ENCODE results near the gene IGF1.

IGF1 gene

GRCh38 chr12:102419094-102419764 lies 61.1 kb downstream of the IGF1 start:
- Histone ChIP-seq H3K36me3 (replicated peaks; ENCODE audit: low read depth, low read length) (no peaks in the 10 kb centered on the region), H3K9ac (ENCODE audit: low read length) (no peak overlapping the region), H3K4me3 (ENCODE audit: low read length) (no peak overlapping the region), H3K27me3 (ENCODE audit: low read depth, low read length) (no peaks in the 10 kb centered on the region), H3K4me2 (ENCODE audit: low read length) (no peak overlapping the region), H3K9me3 (ENCODE audit: insufficient read depth, low read length) (no peaks in the 10 kb centered on the region), H3K27ac (ENCODE audit: low read length) (no peak overlapping the region), H4K20me1 (ENCODE audit: insufficient read depth, low read length) (no peaks in the 10 kb centered on the region), H3K4me1 (ENCODE audit: low read length) (no peaks in the 10 kb centered on the region), H3K79me2 (ENCODE audit: low read length) (no peaks in the 10 kb centered on the region), H2AFZ (ENCODE audit: low read depth, low read length) (no peak overlapping the region)
- no peak for TF ChIP-seq EZH2phosphoT487 (IDR thresholded peaks at IDR 0.05; ENCODE audit: low read depth)
- TF ChIP-seq, protein P1, sequence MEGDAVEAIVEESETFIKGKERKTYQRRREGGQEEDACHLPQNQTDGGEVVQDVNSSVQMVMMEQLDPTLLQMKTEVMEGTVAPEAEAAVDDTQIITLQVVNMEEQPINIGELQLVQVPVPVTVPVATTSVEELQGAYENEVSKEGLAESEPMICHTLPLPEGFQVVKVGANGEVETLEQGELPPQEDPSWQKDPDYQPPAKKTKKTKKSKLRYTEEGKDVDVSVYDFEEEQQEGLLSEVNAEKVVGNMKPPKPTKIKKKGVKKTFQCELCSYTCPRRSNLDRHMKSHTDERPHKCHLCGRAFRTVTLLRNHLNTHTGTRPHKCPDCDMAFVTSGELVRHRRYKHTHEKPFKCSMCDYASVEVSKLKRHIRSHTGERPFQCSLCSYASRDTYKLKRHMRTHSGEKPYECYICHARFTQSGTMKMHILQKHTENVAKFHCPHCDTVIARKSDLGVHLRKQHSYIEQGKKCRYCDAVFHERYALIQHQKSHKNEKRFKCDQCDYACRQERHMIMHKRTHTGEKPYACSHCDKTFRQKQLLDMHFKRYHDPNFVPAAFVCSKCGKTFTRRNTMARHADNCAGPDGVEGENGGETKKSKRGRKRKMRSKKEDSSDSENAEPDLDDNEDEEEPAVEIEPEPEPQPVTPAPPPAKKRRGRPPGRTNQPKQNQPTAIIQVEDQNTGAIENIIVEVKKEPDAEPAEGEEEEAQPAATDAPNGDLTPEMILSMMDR (IDR thresholded peaks at IDR 0.05; ENCODE audit: low read depth, low read length), result no peak

GRCh38 chr12:102417055-102417454 lies 63.3 kb downstream of the IGF1 start:
- Histone ChIP-seq H3K4me1 (ENCODE audit: low read length) (no peaks in the 10 kb centered on the region), H3K27ac (ENCODE audit: low read length) (no peak overlapping the region), H3K9me3 (ENCODE audit: insufficient read depth, low read length) (no peaks in the 10 kb centered on the region), H2AFZ (ENCODE audit: low read depth, low read length) (no peak overlapping the region), H3K36me3 (replicated peaks; ENCODE audit: low read depth, low read length) (no peaks in the 10 kb centered on the region), H3K9ac (ENCODE audit: low read length) (no peak overlapping the region), H3K4me2 (ENCODE audit: low read length) (no peak overlapping the region), H3K79me2 (ENCODE audit: low read length) (no peaks in the 10 kb centered on the region), H4K20me1 (ENCODE audit: insufficient read depth, low read length) (no peaks in the 10 kb centered on the region), H3K27me3 (ENCODE audit: low read depth, low read length) (no peaks in the 10 kb centered on the region), H3K4me3 (ENCODE audit: low read length) (no peak overlapping the region)
- no peak for TF ChIP-seq EZH2phosphoT487 (IDR thresholded peaks at IDR 0.05; ENCODE audit: low read depth)
- TF ChIP-seq, protein P1 (IDR thresholded peaks at IDR 0.05; ENCODE audit: low read depth, low read length), result no peak

GRCh38 chr12:102415515-102415914 lies 64.8 kb downstream of the IGF1 start:
- H3K27ac ChIP-seq (ENCODE audit: low read length), result no peak overlapping the region
- no peak for TF ChIP-seq EZH2phosphoT487 (IDR thresholded peaks at IDR 0.05; ENCODE audit: low read depth)
- TF ChIP-seq, protein P1 (IDR thresholded peaks at IDR 0.05; ENCODE audit: low read depth, low read length), result no peak

DNA sequence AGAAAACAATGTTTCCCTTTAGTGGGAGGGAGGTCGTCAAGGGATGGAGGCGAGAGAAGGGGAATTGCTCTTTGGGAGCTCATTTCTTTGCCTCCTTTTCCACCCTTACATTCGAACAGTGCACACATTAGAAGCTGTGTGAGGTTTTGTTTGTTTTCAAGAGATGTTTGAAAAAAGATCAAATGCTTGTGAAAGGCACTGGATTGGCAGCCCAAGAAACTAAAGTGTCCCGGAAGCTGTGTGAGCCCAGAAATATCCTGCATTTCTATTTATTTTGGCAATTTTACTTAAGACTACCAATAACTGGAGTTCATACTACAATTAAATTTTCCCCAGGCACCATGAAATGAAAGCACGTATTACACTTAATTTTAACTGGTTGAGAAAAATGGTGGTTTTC lies 67.0 kb downstream of the IGF1 start:
- H3K79me2 ChIP-seq (ENCODE audit: low read length), result no peaks in the 10 kb centered on the region
- no peak for TF ChIP-seq EZH2phosphoT487 (IDR thresholded peaks at IDR 0.05; ENCODE audit: low read depth)
- H3K9me3 ChIP-seq (ENCODE audit: insufficient read depth, low read length), result no peaks in the 10 kb centered on the region
- H3K4me1 ChIP-seq (ENCODE audit: low read length), result no peaks in the 10 kb centered on the region
- H4K20me1 ChIP-seq (ENCODE audit: insufficient read depth, low read length), result no peaks in the 10 kb centered on the region
- no peak overlapping the region for H3K4me3 ChIP-seq (ENCODE audit: low read length)
- H3K4me2 ChIP-seq (ENCODE audit: low read length), result no peak overlapping the region
- H3K27ac ChIP-seq (ENCODE audit: low read length), result no peak overlapping the region
- no peak overlapping the region for H2AFZ ChIP-seq (ENCODE audit: low read depth, low read length)
- no peaks in the 10 kb centered on the region for H3K36me3 ChIP-seq (replicated peaks; ENCODE audit: low read depth, low read length)
- no peaks in the 10 kb centered on the region for H3K27me3 ChIP-seq (ENCODE audit: low read depth, low read length)
- no peak overlapping the region for H3K9ac ChIP-seq (ENCODE audit: low read length)

More at GRCh38 chr12:102415515-102415914, 64.8 kb downstream of the IGF1 start:
- Histone ChIP-seq H3K4me1 (ENCODE audit: low read length) (no peaks in the 10 kb centered on the region), H2AFZ (ENCODE audit: low read depth, low read length) (no peak overlapping the region), H3K36me3 (replicated peaks; ENCODE audit: low read depth, low read length) (no peaks in the 10 kb centered on the region), H3K9ac (ENCODE audit: low read length) (no peak overlapping the region), H3K4me3 (ENCODE audit: low read length) (no peak overlapping the region), H3K4me2 (ENCODE audit: low read length) (no peak overlapping the region), H3K27me3 (ENCODE audit: low read depth, low read length) (no peaks in the 10 kb centered on the region), H3K9me3 (ENCODE audit: insufficient read depth, low read length) (no peaks in the 10 kb centered on the region), H3K79me2 (ENCODE audit: low read length) (no peaks in the 10 kb centered on the region), H4K20me1 (ENCODE audit: insufficient read depth, low read length) (no peaks in the 10 kb centered on the region)

Measured in OCI-LY3 (cell line).